Kasumi-1 (cell line): ENCODE results near the gene KCNH1.
A peak's percentile ranks its signal among the peaks of the same experiment; 100 is the strongest.
"Not testable (repeated sequence)": the region's sequence is repeated elsewhere in the genome, so short reads cannot be mapped to it uniquely, and the experiment has no call there.

ENCODE experiments used
- DNase-seq, 2 experiments: peaks; one replicate each; lab custom pipeline; 2025; lab: John Stamatoyannopoulos, UW

KCNH1 gene

DNA sequence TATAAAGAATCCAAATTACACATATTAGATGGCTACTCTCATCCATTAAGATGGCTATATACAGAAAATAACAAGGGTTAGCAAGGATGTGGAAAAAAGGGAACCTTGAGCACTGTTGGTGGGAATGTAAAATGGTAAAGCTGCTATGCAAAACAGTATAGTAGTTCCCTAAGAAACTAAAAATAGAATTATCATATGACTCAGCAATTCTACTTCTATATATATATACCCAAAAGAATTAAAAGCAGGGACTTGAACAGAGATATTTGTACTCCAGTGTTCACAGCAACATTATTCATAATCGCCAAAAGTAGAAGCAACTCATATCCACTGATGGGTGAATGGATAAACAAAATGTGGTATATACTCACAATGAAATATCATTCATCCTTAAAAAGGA is 126.1 kb downstream of the KCNH1 start:
- DNase-seq, result no peak

DNA sequence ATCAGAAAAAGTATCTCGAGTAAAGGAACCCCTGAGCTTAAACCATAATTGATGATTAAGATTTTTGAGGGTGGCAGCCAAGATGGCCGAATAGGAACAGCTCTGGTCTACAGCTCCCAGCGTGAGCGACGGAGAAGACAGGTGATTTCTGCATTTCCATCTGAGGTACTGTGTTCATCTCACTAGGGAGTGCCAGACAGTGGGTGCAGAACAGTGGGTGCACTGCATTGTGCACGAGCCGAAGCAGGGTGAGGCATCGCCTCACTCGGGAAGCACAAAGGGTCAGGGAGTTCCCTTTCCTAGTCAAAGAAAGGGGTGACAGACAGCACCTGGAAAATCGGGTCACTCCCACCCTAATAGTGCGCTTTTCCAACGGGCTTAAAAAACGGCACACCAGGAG is 138.0 kb downstream of the KCNH1 start:
- DNase-seq, result not testable (repeated sequence)

DNA sequence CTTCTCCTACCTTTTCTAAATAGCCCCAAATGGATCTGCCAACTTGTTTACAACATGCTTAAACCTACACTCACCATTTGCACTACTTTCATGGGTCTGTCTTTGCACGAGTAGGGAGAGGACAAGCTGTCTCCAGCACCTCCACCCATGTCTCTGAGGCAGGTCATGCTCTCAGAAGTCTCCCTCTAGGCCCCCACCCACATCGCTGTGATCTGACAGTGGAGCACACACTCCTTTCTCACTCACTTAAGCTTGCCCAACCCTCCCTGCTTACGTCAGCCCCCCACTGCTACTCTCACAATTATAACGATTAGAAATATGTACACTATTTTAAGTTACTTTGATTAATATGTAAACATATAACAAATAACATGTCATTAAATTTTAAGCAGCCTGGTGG is 141.1 kb downstream of the KCNH1 start:
- DNase-seq, result no peak

DNA sequence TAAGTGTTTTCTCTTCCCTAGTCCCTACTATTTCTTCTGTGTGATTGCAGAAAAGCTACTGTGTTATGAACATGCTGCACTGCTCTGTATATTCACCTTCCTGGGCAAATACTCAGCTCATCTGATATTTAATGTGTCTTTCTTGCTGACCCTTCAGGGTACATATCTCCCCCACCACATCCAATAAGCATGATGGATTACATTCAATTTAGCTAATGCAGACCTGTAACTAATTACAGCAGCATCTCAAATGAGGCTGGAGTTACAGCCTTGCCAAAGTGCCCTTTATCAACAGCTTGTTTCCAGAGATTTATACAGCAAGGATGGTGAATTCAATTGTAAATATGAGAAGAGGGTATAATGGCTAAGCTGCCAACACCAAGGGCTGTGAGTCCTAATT is 144.0 kb downstream of the KCNH1 start:
- no peak for DNase-seq

DNA sequence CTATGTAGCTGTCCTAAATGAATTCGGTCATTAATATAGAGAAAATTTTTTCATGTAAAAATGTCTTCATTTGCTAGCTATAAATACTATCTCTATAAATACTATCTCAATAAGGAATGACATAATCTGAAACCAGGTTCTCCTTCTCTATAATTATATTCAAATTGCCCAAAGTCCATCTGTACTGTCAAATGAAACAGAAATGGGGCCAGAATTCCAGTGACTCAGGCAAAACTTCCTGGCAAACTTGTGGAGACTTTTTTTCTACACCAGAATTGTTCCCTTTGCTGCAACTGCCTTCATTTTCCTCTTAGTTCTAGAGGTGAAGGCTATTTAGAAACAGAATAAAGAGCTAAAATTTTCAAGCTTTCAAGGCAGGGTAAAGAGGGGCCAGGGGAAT is 152.5 kb downstream of the KCNH1 start:
- DNase-seq, result no peak

DNA sequence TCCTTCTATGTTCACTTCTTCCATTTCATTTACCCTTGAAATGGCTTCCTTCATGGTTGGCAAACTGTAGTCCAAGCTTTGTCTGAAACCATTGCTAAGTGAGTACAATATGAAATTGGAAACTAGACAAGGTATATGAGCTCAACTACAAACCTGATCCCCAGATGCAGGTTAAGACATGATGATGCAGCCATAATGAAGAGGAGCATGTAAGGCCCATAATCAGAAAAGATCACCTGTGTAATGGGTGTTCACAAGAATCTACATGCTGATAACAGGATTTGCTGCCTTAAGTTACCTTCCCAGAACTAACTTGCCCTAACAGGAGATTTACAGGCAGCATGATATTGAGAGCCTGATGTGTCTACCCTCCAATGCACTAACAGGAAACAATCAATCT is 153.9 kb downstream of the KCNH1 start:
- no peak for DNase-seq

DNA sequence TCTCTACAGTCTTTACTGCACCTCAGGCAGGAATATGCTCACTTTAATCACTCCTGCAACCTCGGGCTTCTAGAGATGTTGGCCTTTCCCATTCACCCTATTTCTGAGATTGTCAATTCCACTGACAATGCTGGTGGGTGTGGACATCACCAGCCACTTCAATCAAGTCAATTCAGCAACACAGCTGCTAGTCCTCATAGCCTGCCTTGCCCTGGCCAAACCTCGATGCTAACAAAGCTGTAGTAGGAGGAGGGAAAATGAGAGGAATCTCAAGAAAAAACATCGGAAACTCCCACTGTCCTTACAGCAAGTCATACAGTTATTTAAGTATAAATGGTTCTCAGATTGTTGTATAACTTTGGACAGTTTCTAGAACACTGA is 155.0 kb downstream of the KCNH1 start:
- no peak for DNase-seq

DNA sequence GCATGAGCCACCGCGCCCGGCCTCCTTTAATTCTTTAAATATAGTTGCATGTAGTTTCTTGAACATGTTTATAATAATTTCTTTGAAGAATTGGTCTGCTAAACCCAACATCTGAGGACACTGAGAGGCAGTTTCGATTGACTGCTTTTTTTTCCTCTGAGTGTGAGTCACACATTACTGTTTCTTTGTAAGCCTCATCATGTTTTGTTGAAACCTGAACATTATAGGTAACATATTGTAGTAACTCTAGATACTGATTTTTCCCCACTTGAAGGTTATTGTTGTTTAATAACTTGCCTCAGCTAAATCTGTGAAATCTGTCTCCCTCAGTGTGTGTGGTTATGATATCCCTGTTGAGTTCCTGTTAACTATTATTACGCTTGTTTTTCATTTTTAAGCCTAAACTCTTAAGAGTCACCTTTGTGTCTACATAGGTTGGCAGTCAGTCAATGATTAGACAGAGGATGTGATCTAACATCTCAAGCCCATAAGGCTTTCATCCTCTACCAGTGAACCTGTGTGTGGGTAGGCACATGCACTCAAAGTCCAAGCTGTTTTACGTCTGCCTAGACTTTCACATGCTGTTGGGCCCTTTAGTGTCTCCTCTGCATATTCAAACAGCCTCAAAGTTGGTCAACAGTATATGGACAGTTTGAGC is 155.5 kb downstream of the KCNH1 start:
- no peak for DNase-seq

DNA sequence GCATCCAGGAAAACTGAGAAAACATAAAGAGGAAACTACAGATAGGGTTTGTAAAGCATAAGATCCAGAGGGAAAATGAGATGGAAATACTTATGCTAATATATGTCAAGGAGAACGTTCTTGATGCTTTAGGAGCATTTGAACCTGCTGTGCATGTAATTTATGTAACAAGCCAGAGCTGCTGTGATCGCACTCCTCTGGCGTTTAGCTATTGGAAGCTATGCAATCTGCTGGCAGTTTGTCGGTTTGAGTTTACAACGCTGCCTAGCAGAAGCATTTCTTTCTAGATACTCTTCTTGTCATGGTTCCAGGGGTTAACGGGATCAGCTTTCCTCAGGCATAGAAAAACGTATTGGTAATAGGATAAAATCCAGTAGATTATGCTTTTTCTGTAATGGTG is 182.7 kb downstream of the KCNH1 start:
- no peak for DNase-seq

DNA sequence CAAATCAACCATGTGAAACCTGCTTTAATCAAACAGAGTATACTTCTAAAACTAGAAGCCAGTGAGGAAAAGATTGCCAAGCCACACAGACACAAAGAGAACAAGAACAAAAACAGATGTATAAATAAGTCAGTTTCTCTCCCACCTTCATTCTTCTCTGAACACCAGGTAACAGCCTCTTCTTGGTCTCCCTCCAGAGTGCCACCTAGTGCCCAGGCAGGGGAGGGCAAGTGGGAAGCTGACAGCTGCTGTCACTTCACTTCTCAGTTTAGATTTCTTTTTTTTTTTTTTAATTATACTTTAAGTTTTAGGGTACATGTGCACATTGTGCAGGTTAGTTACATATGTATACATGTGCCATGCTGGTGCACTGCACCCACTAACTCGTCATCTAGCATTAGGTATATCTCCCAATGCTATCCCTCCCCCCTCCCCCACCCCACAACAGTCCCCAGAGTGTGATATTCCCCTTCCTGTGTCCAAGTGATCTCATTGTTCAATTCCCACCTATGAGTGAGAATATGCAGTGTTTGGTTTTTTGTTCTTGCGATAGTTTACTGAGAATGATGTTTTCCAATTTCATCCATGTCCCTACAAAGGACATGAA is 183.9 kb downstream of the KCNH1 start:
- DNase-seq, result peak in 1 of 2 experiments; percentile 3

DNA sequence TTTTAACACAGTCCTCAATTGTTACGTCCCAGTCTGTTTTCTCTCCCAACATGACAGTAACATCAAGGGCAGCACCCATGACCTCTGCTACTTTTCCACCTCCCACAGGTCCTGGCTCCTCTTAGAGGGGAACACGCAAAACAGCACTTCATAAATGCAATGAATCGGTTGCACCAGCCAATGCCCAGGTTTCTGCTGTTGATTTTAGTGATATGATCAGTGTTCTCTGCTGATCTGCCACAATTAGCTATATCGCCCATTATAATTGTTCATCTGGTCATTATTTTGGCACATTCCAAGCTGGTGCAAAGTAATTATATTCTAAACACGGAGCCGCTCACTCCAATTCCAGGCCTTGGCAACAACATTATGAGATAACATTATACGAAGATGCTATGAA is 184.5 kb downstream of the KCNH1 start:
- DNase-seq, result no peak

DNA sequence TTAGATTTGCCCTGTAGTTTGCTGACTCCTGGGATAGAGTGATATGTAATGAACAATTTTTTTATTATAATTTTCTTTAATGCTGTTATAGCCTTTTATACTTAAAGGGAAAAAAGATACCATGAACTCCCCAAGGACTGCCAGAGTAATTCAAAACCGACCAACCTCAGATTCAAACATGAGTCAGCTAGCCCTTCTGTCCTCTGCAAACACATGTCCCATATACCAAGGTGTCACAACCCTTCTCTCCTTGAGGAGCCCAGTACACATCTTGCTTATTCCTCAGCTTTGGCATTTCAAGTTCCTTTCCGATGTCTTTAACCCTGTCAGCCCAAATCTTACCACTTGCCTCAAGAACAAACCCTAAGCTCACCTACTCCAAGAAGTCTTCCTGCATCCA is 184.9 kb downstream of the KCNH1 start:
- no peak for DNase-seq

DNA sequence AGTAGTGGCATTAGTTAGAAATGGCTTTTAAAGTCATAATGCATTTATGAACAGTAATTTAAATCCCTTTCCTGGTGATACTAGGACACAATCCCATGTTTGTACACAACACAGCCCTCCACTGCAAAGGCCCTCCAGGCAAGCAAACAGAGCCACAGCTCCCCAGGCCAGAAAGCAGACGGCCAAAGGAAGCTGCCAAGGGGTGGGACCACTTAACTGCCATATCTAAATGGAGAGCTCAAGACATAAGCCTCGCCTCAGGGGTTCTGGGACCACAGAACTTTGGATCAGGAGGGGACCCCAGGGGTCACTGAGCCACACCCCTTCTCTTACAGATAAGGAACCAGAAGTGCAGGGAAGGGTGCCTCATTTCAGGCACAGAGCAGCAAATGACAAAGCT is 189.7 kb downstream of the KCNH1 start:
- no peak for DNase-seq

DNA sequence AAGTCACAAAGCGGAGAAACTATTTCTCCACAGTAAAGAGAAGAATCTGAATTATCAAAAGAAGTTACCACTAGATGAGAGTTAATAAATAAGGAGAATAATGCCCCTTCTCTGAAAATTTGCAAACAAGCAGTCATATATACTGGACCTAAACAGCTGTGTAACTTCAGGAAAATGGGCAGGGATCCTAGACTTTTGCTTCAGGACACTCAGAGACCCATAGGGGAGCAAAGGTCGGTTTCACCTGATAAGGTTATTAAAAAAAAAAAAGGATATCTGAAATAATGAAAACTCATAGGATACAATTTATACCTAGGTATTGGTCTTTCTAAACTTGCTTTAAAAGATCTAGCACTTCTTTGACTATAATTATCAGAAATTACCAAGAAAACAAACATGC is 191.4 kb downstream of the KCNH1 start:
- no peak for DNase-seq

DNA sequence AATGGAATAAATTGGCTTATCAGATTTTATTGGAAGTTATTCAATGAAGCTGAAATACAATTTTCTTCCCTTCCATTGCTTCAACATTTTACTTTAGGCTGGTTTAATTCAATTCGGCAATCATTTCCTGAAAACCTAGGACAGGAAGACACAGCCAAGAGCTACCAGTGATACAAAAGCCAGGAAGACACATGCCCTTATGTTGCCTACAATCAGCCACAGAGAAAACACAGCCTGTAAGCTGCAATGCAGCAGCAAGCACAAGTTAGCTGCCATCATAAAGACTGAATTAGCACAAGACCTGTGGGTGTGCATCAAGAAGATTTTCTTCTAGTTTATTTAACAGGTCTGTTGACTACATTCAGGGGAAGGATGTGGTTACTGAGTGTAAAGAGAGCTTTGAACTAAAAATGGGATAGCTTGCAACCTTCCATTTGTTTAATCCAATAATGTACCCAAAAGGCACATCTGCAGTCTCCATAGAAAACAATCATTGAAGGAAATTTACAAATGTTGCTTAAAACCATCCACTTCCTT is 193.8 kb downstream of the KCNH1 start:
- DNase-seq, result no peak

DNA sequence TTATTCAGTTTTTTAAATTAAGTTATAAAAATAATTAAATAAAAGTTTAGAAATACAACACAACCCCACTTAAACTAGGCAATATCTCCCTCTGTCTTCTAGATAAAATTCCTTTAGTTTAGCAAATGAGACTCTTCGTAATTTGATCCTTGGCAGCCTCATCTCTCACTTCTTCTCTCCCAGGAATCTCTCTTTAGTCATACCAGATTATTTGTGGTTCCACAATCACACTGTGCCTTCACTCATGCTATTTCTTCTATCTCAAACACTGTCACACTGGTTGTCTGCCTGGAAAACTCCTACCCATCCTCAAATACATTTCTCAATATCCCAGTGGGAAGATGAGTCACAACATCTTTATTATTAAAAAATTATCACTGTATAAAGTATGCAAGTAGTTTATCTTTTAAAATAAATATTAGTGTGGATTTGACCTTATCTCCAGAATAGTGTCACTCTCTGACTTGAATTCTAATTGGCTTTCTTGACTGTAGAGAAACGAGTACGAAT is 195.5 kb downstream of the KCNH1 start:
- DNase-seq, result no peak

DNA sequence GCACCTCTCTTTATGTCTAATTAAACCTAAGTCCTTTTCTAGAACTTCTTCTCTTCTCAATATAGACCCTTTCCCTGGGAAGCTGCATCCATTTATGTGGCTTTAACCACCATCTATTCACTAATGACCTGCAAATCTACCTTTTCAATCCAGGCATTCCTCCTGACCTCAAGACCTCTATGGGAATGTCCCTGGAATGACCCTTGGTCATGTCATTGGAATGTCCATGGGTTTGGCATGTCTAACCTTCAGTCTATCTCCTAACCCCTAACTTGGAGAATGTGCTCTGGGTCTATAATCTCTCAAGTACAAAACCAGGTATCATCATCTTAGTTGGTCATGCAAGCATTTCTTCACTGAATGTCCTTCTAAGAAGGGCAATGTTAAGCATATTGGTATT is 196.1 kb downstream of the KCNH1 start:
- no peak for DNase-seq

DNA sequence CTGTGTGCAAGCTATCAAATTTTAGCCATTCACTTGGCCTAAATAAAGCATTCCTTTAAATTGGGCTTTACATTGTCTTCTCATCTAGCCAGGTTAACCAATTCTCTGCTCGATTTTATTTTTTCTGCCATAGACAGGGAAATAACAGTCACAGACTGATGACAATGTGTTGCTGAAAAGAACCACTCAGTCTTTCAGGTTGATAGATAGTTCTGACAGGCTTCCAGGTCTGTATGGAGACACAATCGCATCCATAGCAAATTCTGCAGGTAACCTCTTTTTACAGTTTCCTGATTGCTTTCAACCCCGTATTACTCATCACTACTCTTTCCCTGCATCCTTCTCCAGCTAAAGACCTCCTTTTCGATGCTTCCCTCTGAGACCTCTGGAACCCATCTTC is 198.0 kb downstream of the KCNH1 start:
- DNase-seq, result no peak

DNA sequence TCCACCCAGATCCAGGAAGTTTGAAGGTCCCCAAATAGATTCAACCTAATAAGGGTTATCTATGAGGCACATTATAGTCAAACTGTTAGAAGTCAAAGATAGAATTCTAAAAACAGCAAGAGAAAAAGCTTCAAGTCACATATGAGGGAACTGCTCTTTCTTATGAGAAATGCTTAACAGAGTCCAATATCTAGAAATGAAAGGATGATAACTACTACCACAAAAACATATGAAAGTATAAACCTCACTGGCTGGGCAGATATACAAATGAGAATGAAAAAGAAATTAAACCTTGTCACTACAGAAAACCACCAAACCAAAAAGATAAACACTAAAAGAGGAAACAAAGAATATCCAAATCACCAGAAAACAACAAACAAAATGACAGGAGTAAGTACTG is 201.8 kb downstream of the KCNH1 start:
- DNase-seq, result no peak

DNA sequence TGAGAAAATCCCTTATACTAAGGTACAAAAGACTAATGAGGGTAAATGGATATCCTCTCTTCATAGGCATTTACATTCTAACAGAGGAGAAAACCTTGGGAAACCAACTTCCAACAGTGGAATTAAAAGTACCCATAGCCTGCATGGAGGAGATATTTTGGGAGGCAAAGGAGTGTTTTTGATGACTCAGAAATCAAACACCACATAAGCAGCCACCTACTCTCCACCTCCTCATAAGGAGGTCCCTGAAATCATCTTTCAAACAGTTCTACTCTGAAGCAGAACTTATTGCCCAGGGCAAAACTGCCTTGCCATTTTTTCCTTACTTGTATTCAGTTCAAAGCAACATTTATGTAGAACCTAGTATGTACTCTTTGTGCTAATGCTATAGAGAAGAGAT is 211.3 kb downstream of the KCNH1 start:
- no peak for DNase-seq

DNA sequence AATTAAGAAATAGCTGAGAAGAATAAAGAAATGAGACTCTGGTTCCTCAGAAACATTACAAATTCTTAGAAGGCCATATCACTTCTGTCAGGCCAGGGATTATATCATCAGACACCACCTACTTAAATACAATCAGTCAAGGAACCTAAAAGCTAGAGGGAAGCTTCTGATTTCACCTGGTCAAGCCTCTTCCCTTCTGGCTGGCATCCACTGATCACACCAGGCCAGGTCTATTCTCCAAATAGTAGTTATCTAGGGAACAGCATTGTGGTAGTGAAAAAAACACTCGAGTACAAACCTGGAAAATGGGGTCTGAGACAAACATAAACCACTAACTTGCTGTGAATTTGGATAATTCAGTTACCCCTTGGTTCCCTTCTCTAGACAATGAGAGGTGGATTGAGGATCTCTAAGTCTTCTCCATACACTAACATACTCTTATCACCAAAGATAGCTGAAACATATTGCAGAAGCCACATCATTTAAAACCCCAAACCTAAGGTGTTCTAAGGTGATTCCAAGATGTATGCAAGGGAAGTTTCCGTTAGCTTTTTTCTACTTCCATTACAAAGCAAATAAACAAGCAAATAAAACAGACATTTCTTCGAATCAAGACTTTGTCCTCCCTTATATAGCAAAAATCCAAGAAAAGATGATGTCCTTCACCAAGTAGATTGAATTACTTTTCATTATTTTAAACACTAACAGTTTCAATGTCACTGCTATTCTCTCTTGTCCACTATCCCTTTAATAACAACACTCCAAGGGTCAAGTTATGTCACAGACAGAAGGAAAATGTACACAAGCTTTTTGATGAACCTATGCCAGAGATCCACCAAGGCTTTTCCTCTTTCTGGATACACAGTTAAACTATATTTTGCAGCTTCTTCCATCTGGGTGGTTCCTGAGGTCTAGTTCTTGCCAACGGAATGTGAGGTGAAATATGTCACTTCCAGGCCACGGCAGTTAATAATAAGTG is 212.9 kb downstream of the KCNH1 start:
- no peak for DNase-seq

DNA sequence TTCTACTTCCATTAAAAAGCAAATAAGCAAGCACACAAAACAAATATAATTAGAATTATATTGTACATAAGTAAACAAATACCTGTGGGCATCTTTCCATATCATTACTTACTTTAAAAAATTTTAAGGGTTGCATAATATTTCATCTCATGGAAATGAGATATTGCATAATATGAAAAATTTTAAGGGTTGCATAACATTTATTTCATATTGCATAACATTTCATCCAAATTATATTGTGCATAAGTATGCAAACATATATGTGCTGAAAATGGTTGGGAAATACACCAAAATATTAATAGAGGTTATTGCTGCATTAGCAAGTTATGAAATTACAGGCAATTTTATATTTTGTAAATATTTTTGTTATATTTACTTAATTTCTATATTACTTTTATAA is 213.7 kb downstream of the KCNH1 start:
- DNase-seq, result no peak

DNA sequence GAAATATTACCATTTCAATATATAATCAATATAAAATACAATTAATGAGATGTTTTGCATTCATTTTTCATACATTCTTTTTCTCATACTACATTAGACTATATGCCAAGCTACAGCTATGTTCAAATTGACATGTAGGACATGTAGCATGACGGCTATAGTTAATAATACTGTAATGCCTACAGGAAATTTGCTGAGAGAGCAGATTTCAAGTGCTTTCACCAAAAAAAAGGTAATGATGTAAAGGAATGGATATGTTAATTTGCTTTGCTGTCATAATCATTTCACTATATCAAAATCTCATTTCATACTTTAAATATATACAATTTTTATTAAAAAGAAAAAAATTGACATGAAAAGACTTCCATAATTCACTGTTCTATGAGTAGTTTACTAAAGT is 215.1 kb downstream of the KCNH1 start:
- DNase-seq, result no peak
